Neural cell (in vitro differentiated cells): ENCODE data around the gene LIX1L. TPM values are rescaled to one million over a fixed set of nuclear protein-coding genes. Genes with fewer than 3 reads are reported as not detected.

Source experiments
- H2AFZ ChIP-seq: fragments of 200-600, 300-800 bp; sonication (generic), shearing (Covaris generic); 2 replicates; pipeline ENCODE4 v1.6.0; 2014; ENCODE audit warnings: low read depth, mild to moderate bottlenecking, antibody characterized with exemption, low read length, moderate library complexity
- H3F3A ChIP-seq: fragments of 200-600 bp; shearing (Covaris generic); 2 replicates; pipeline ENCODE4 v1.6.1; 2016; ENCODE audit warnings: mild to moderate bottlenecking, moderate library complexity, mixed read lengths, antibody characterized with exemption, low read length; ENCODE audit not compliant: insufficient read depth, poor library complexity, severe bottlenecking
- H3K27ac ChIP-seq: fragments of 200-600, 300-800 bp; sonication (generic), shearing (Covaris generic); 2 replicates; pipeline ENCODE4 v1.5.1; 2014; ENCODE audit warnings: mild to moderate bottlenecking, low read length, moderate library complexity
- H3K27me3 ChIP-seq: fragments of 300-800, 200-600 bp; sonication (generic), shearing (Covaris generic); 2 replicates; pipeline ENCODE4 v1.6.0; 2014; ENCODE audit warnings: mild to moderate bottlenecking, low read depth, low read length, moderate library complexity; ENCODE audit not compliant: insufficient read depth
- H3K36me3 ChIP-seq: fragments of 300-800, 200-600 bp; sonication (generic), shearing (Covaris generic); 2 replicates; pipeline ENCODE4 v1.5.1; 2014; ENCODE audit warnings: mild to moderate bottlenecking, antibody characterized with exemption, low read length, moderate library complexity; ENCODE audit not compliant: insufficient read depth
- H3K4me2 ChIP-seq: fragments of 300-800, 200-600 bp; sonication (generic), shearing (Covaris generic); 2 replicates; pipeline ENCODE4 v1.6.0; 2014; ENCODE audit warnings: mild to moderate bottlenecking, low read length
- H3K4me3 ChIP-seq: fragments of 300-800, 200-600 bp; sonication (generic), shearing (Covaris generic); 2 replicates; pipeline ENCODE4 v1.5.1; 2014; ENCODE audit warnings: mild to moderate bottlenecking, low read length, moderate library complexity
- H3K79me2 ChIP-seq: fragments of 200-600 bp; shearing (Covaris generic); replicated peaks from 2 replicates; pipeline ENCODE4 v1.6.0; 2014; ENCODE audit warnings: mild to moderate bottlenecking, low read length, moderate library complexity; ENCODE audit not compliant: insufficient read depth
- H3K9ac ChIP-seq: fragments of 300-800, 200-600 bp; sonication (generic), shearing (Covaris generic); 2 replicates; pipeline ENCODE4 v1.6.1; 2016; ENCODE audit warnings: mild to moderate bottlenecking, low read length, mixed read lengths
- H3K9me2 ChIP-seq: fragments of 200-600 bp; shearing (Covaris generic); 2 replicates; pipeline ENCODE4 v1.6.1; 2016; ENCODE audit warnings: mild to moderate bottlenecking, low read length, mixed read lengths; ENCODE audit not compliant: insufficient read depth
- H3K9me3 ChIP-seq: fragments of 200-600, 300-800 bp; sonication (generic), shearing (Covaris generic); 2 replicates; pipeline ENCODE4 v1.6.1; 2016; ENCODE audit warnings: mild to moderate bottlenecking, mixed run types, low read length, moderate library complexity, mixed read lengths
- H4K20me1 ChIP-seq: fragments of 200-600 bp; shearing (Covaris generic); 2 replicates; pipeline ENCODE4 v1.6.1; 2016; ENCODE audit warnings: mild to moderate bottlenecking, mixed run types; ENCODE audit not compliant: insufficient read depth
- EP300 ChIP-seq: fragments of 450-650 bp; conservative IDR thresholded peaks from 2 replicates; pipeline ENCODE4 v1.6.1; 2014; ENCODE audit warnings: antibody characterized with exemption, mild to moderate bottlenecking, moderate library complexity; ENCODE audit not compliant: poor library complexity, severe bottlenecking
- EZH2 ChIP-seq: fragments of 200-600, 300-800 bp; shearing (Covaris generic), sonication (generic); IDR thresholded peaks from 2 replicates; pipeline ENCODE4 v1.6.1; 2014; ENCODE audit warnings: antibody characterized with exemption, low read length, borderline replicate concordance, mild to moderate bottlenecking; ENCODE audit not compliant: insufficient read depth, poor library complexity, severe bottlenecking
- MXI1 ChIP-seq: fragments of 450-650 bp; conservative IDR thresholded peaks from 2 replicates; pipeline ENCODE4 v1.6.1; 2014; ENCODE audit warnings: antibody characterized with exemption, mild to moderate bottlenecking; ENCODE audit not compliant: poor library complexity, severe bottlenecking
- POLR2AphosphoS5 ChIP-seq: IDR thresholded peaks from 2 replicates; pipeline ENCODE4 v1.6.1; 2012
- RAD21 ChIP-seq: fragments of 450-650 bp; conservative IDR thresholded peaks from 2 replicates; pipeline ENCODE4 v1.6.1; 2014; ENCODE audit warnings: antibody characterized with exemption, mild to moderate bottlenecking, moderate library complexity
- SMC3 ChIP-seq: fragments of 450-650 bp; conservative IDR thresholded peaks from 2 replicates; pipeline ENCODE4 v1.6.1; 2014; ENCODE audit warnings: antibody characterized with exemption, mild to moderate bottlenecking, moderate library complexity; ENCODE audit not compliant: poor library complexity
- TAF1 ChIP-seq: IDR thresholded peaks from 2 replicates; pipeline ENCODE4 v1.6.1; 2012; ENCODE audit warnings: low read depth
- polyA plus RNA-seq: library from polyadenylated mRNA; depleted of rRNA; stranded (reverse); fragments of >200 nt; gene quantifications from 2 replicates; pipeline ENCODE4 v1.2.3, GENCODE V29; 2014
- TF ChIP-seq, protein P1 (sequence below): fragments of 450-650 bp; IDR thresholded peaks from 2 replicates; pipeline ENCODE4 v1.5.1; 2014; ENCODE audit warnings: antibody characterized with exemption, mild to moderate bottlenecking, moderate library complexity; ENCODE audit not compliant: poor library complexity, severe bottlenecking
- TF ChIP-seq, protein P2 (sequence below): IDR thresholded peaks from 2 replicates; pipeline ENCODE4 v1.6.1; 2012; ENCODE audit warnings: borderline replicate concordance

The LIX1L gene
- polyA plus RNA-seq, 1 donor from 2014 or later, result 17.0 TPM

- peaks cover 7% of the 10 kb centered on the region for H3F3A ChIP-seq
- H3K4me3 ChIP-seq, result peak overlapping the region; percentile 68
- H3K9me3 ChIP-seq, result no peaks in the 10 kb centered on the region
- H3K9ac ChIP-seq, result peak overlapping the region; percentile 64
- H4K20me1 ChIP-seq, result no peaks in the 10 kb centered on the region
- H2AFZ ChIP-seq, result no peak overlapping the region
- no peaks in the 10 kb centered on the region for H3K9me2 ChIP-seq
- H3K27ac ChIP-seq, result peak overlapping the region; percentile 25
- TF ChIP-seq POLR2AphosphoS5 (peak; percentile 64), EZH2 (no peak)
- TF ChIP-seq, protein P1, sequence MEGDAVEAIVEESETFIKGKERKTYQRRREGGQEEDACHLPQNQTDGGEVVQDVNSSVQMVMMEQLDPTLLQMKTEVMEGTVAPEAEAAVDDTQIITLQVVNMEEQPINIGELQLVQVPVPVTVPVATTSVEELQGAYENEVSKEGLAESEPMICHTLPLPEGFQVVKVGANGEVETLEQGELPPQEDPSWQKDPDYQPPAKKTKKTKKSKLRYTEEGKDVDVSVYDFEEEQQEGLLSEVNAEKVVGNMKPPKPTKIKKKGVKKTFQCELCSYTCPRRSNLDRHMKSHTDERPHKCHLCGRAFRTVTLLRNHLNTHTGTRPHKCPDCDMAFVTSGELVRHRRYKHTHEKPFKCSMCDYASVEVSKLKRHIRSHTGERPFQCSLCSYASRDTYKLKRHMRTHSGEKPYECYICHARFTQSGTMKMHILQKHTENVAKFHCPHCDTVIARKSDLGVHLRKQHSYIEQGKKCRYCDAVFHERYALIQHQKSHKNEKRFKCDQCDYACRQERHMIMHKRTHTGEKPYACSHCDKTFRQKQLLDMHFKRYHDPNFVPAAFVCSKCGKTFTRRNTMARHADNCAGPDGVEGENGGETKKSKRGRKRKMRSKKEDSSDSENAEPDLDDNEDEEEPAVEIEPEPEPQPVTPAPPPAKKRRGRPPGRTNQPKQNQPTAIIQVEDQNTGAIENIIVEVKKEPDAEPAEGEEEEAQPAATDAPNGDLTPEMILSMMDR, result peak; percentile 37
- no peaks in the 10 kb centered on the region for H3K36me3 ChIP-seq
- H3K79me2 ChIP-seq, result peaks cover 17% of the 10 kb centered on the region
- peaks cover 23% of the 10 kb centered on the region for H3K27me3 ChIP-seq
- no peak overlapping the region for H3K4me2 ChIP-seq
Measured at GRCh38 chr1:145960468-145961108, 2.8 kb upstream of the LIX1L start.

GRCh38 chr1:145959957-145960467 lies 2.2 kb upstream of the LIX1L start:
- Histone ChIP-seq H3K4me3 (peak overlapping the region; percentile 68), H4K20me1 (no peaks in the 10 kb centered on the region), H3K79me2 (peaks cover 21% of the 10 kb centered on the region), H3K9me2 (no peaks in the 10 kb centered on the region), H3K27ac (peak overlapping the region; percentile 25), H3K9ac (peak overlapping the region; percentile 64), H3K36me3 (no peaks in the 10 kb centered on the region), H3K4me2 (no peak overlapping the region), H3F3A (peaks cover 7% of the 10 kb centered on the region), H3K27me3 (peaks cover 23% of the 10 kb centered on the region), H2AFZ (no peak overlapping the region), H3K9me3 (no peaks in the 10 kb centered on the region)
- TF ChIP-seq POLR2AphosphoS5 (no peak), RAD21 (no peak)
- TF ChIP-seq, protein P1, result no peak

DNA sequence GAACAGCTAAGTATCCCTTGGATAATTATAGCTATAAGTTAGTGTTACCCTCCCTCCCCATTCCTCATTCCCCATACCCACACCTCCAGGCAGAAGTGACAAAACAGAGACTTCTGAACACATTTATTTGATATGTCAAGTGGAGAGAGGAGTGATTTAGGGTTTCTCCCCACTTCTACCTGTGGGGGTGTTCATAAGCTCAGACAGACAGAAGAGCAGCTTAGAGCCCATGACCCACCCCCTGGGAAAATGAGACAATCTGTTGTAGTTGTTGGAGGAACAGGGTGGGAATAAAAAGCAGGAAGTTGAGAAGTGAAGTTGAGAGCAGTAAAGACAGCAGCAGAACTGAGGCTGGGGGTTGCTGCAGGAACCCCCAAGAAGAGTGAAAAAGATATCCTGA lies 1.5 kb upstream of the LIX1L start:
- H3K4me3 ChIP-seq, result no peak overlapping the region

More for the DNA sequence above, 1.5 kb upstream of the LIX1L start:
- Histone ChIP-seq H2AFZ (no peak overlapping the region), H3K79me2 (peaks cover 27% of the 10 kb centered on the region), H3K9me3 (no peaks in the 10 kb centered on the region), H3K9me2 (no peaks in the 10 kb centered on the region), H3K9ac (no peak overlapping the region), H3K4me2 (no peak overlapping the region), H3K27ac (no peak overlapping the region), H3K36me3 (no peaks in the 10 kb centered on the region), H3F3A (peaks cover 7% of the 10 kb centered on the region), H3K27me3 (peaks cover 23% of the 10 kb centered on the region), H4K20me1 (no peaks in the 10 kb centered on the region)
- no peak for TF ChIP-seq EP300
- no peak for TF ChIP-seq MXI1
- TF ChIP-seq RAD21, result no peak
- TF ChIP-seq EZH2, result no peak
- no peak for TF ChIP-seq SMC3
- TF ChIP-seq TAF1, result no peak
- TF ChIP-seq, protein P2, sequence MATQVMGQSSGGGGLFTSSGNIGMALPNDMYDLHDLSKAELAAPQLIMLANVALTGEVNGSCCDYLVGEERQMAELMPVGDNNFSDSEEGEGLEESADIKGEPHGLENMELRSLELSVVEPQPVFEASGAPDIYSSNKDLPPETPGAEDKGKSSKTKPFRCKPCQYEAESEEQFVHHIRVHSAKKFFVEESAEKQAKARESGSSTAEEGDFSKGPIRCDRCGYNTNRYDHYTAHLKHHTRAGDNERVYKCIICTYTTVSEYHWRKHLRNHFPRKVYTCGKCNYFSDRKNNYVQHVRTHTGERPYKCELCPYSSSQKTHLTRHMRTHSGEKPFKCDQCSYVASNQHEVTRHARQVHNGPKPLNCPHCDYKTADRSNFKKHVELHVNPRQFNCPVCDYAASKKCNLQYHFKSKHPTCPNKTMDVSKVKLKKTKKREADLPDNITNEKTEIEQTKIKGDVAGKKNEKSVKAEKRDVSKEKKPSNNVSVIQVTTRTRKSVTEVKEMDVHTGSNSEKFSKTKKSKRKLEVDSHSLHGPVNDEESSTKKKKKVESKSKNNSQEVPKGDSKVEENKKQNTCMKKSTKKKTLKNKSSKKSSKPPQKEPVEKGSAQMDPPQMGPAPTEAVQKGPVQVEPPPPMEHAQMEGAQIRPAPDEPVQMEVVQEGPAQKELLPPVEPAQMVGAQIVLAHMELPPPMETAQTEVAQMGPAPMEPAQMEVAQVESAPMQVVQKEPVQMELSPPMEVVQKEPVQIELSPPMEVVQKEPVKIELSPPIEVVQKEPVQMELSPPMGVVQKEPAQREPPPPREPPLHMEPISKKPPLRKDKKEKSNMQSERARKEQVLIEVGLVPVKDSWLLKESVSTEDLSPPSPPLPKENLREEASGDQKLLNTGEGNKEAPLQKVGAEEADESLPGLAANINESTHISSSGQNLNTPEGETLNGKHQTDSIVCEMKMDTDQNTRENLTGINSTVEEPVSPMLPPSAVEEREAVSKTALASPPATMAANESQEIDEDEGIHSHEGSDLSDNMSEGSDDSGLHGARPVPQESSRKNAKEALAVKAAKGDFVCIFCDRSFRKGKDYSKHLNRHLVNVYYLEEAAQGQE, result no peak
- TF ChIP-seq, protein P1, result no peak
- TF ChIP-seq POLR2AphosphoS5, result no peak
